Upper lobe of left lung (tissue), 6 donors: ENCODE measurements around the gene GLS2. TPM values are rescaled to one million over a fixed set of nuclear protein-coding genes. Genes with fewer than 3 reads are reported as not detected.

Source experiments
- ATAC-seq, 2 donors: fragments of 200-7000 bp; cut with Tn5 transposase; one replicate each; pipeline ENCODE4 v1.9.1; 2022; ENCODE audit warnings: mild to moderate bottlenecking in 2 of 2, moderate library complexity in 2 of 2; ENCODE audit not compliant: low FRiP score in 2 of 2
- DNase-seq, 2 donors: peaks; one replicate each; pipeline ENCODE4 v3.0.0-alpha.2; 2019 to 2020
- H3K27ac ChIP-seq, 4 donors: fragments of 200-600 bp; sonication (generic); one replicate each; pipeline ENCODE4 v1.5.1; 2016 to 2019
- H3K27me3 ChIP-seq, 4 donors: fragments of 200-600 bp; sonication (generic); one replicate each; pipeline ENCODE4 v1.5.1; 2017 to 2019
- H3K36me3 ChIP-seq, 4 donors: fragments of 200-600 bp; sonication (generic); one replicate each; pipeline ENCODE4 v1.5.1; 2016 to 2019
- H3K4me1 ChIP-seq, 4 donors: fragments of 200-600 bp; sonication (generic); one replicate each; pipeline ENCODE4 v1.5.1; 2018 to 2019
- H3K4me3 ChIP-seq, 4 donors: fragments of 200-600 bp; sonication (generic); one replicate each; pipeline ENCODE4 v1.5.1; 2017 to 2019; ENCODE audit warnings: mild to moderate bottlenecking in 2 of 4, moderate library complexity in 1 of 4
- H3K9me3 ChIP-seq, 4 donors: fragments of 200-600 bp; sonication (generic); one replicate each; pipeline ENCODE4 v1.5.1; 2018 to 2019
- CTCF ChIP-seq, 6 experiments: fragments of 450-650 bp in 4 of 6; fragments of 200-600 bp in 2 of 6; sonication (generic) in 2 of 6; IDR thresholded peaks; one replicate each; pipeline ENCODE4 v1.5.1; 2016 to 2019; ENCODE audit warnings: antibody characterized with exemption in 6 of 6
- EP300 ChIP-seq, 4 donors: sonication (generic); formaldehyde crosslinking; IDR thresholded peaks; one replicate each; pipeline ENCODE4 v1.5.1; 2017; ENCODE audit warnings: antibody characterized with exemption in 4 of 4, control low read depth in 2 of 4
- POLR2A ChIP-seq, 4 donors: fragments of 450-650 bp; IDR thresholded peaks; one replicate each; pipeline ENCODE4 v1.5.1; 2016 to 2017; ENCODE audit warnings: antibody characterized with exemption in 4 of 4, mild to moderate bottlenecking in 2 of 4
- POLR2AphosphoS5 ChIP-seq, 2 donors: sonication (generic); formaldehyde crosslinking; IDR thresholded peaks; one replicate each; pipeline ENCODE4 v1.5.1; 2017; ENCODE audit warnings: antibody characterized with exemption in 2 of 2
- WGBS, 2 donors: methylation state at CpG; one replicate each; pipeline ENCODE4 v1.1.5; 2017 to 2018; 5-methylcytosine and 5-hydroxymethylcytosine counted together
- total RNA-seq, 6 donors: library from RNA; depleted of rRNA in 4 of 6; stranded (reverse); fragments of >200 nt in 4 of 6; gene quantifications; one replicate each; pipeline versions ENCODE4 v1.1.0 to v1.2.1, GENCODE V29; 2016 to 2021
- donor health status: DM: no; HTN: no; CAD: no; lungs with moderate emphysema.
- donor health status: DM: no; HTN: yes; CAD: no; lungs with severe emphysema.

GLS2 gene
- total RNA-seq, 6 donors from 2014 or later, result 2.0 to 11.6 (median 5.0) TPM

GRCh38 chr12:56462565-56462964 lies 25.4 kb downstream of the GLS2 start:
- DNase-seq, result no peak
- Histone ChIP-seq H3K4me1 (peaks cover 0 to 6% (median 3%) of the 10 kb centered on the region in 4 donors), H3K27ac (no peak overlapping the region), H3K27me3 (no peaks in the 10 kb centered on the region), H3K4me3 (no peak overlapping the region), H3K36me3 (no peaks in the 10 kb centered on the region), H3K9me3 (no peaks in the 10 kb centered on the region)
- no peak for TF ChIP-seq POLR2AphosphoS5 (IDR thresholded peaks at IDR 0.05)
- ATAC-seq, result no peak

DNA sequence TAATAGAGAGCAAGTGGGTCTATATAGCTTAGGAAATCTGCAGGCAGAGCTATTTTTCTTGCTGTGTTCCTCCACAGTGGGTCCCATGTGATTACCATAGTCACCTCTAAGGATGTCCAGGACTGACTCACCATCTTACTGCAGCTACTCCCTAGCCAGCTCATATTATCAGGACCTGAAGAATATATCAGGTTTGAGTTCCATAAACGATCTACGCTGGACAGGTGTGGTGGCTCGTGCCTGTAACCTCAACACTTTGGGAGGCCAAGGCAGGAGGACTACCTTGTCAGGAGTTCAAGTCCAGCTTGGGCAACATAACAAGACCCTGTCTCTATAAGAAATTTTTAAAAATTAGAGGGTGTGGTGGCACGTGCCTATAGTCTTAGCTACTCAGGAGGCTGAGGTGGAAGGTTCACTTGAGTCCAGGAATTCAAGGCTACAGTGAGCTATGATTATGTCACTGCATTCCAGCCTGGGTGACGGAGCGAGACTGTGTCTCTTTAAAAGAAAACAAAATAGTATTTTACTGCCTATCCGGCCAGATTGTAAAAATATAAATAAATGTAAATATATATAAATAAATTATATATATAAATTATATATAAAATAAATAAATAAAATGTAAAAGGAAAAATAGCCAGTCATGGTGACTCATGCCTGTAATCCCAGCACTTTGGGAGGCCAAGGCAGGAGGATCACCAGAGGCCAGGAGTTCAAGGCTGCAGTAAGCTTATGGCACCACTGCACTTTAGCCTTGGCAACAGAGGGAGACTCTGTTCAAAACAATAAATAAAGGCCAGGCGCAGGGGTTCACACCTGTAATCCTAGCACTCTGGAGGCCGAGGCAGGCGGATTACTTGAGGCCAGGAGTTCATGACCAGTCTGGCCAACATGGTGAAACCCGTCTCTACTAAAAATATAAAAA lies 26.5 kb downstream of the GLS2 start:
- DNase-seq (no peak), ATAC-seq (no peak)
- Histone ChIP-seq H3K27me3 (no peaks in the 10 kb centered on the region), H3K27ac (no peak overlapping the region), H3K4me1 (peaks cover 0 to 5% (median 2%) of the 10 kb centered on the region in 4 donors), H3K36me3 (no peaks in the 10 kb centered on the region), H3K4me3 (no peak overlapping the region), H3K9me3 (no peaks in the 10 kb centered on the region)
- 82% methylated on average over 11 of the region's 11 CpGs for WGBS, 2 donors
- TF ChIP-seq POLR2AphosphoS5 (IDR thresholded peaks at IDR 0.05), result no peak
- no peak for TF ChIP-seq POLR2A (IDR thresholded peaks at IDR 0.05)
- TF ChIP-seq CTCF (IDR thresholded peaks at IDR 0.05), result no peak
- no peak for TF ChIP-seq EP300 (IDR thresholded peaks at IDR 0.05)

DNA sequence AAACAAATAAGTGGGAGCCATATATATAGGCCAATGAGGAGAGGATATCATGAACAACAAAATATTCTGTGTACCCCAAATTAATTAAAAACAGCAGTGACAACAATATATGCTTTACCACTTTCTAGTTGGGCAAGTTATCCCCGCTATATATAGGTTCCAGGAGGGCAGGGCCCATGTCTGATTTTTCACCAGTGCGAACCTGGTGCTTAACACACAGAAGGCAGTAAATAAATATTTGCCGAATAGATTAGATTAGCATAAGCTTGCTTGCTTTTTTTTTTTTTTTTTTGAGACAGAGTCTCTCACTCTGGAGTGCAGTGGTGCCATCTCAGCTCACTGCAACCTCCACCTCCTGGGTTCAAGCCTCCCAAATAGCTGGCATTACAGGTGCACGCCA lies 30.1 kb downstream of the GLS2 start:
- Histone ChIP-seq H3K9me3 (no peaks in the 10 kb centered on the region), H3K4me3 (no peak overlapping the region), H3K27me3 (no peaks in the 10 kb centered on the region), H3K4me1 (no peaks in the 10 kb centered on the region), H3K27ac (no peak overlapping the region), H3K36me3 (no peaks in the 10 kb centered on the region)
- no peak for ATAC-seq
- no peak for DNase-seq
- TF ChIP-seq POLR2AphosphoS5 (IDR thresholded peaks at IDR 0.05) (no peak), POLR2A (IDR thresholded peaks at IDR 0.05) (no peak), CTCF (IDR thresholded peaks at IDR 0.05) (no peak), EP300 (IDR thresholded peaks at IDR 0.05) (no peak)
- WGBS, 2 donors, result 90 to 91% methylated on average over 4 of the region's 4 CpGs

DNA sequence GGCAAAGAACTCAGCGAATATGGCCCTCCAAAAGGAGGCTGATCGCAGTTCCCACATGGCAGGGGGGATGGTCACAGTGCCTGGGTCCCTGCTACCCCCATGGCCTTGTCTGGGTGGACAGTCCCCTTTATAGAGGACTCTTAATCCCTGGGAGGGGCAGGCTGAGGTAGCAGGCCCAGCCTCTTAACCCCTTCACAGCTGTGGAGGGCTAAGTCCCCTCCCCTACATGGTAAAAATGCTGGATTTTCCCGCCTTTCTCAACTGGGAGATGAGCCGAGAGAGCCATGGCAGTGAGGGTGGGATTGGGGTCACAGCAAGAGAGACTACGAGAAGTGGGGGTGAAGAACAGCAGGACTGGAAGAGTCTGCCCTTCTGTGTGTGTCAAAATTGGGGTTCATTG lies 33.4 kb downstream of the GLS2 start, which contains the start of gene MIP:
Gene MIP (minus strand): TSS at position 101 of the 400 bp plus-strand sequence. CDS start 44 bp downstream, at position 57.
- H3K27ac ChIP-seq, result no peak within 1 kb of the TSS
- no peaks in the 10 kb centered on the region for H3K36me3 ChIP-seq
- H3K27me3 ChIP-seq, result no peaks in the 10 kb centered on the region
- no peak within 1 kb of the TSS for H3K4me3 ChIP-seq
- H3K4me1 ChIP-seq, result peaks cover 0 to 5% (median 4%) of the 10 kb centered on the region in 4 donors
- H3K9me3 ChIP-seq, result no peaks in the 10 kb centered on the region
- ATAC-seq, result no peak
- WGBS, 2 donors, result 85 to 88% methylated on average over 5 of the region's 5 CpGs
- no peak for TF ChIP-seq CTCF (IDR thresholded peaks at IDR 0.05)
- no peak for TF ChIP-seq POLR2A (IDR thresholded peaks at IDR 0.05)
- no peak for TF ChIP-seq POLR2AphosphoS5 (IDR thresholded peaks at IDR 0.05)
- TF ChIP-seq EP300 (IDR thresholded peaks at IDR 0.05), result no peak
- DNase-seq, result no peak

- Histone ChIP-seq H3K27me3 (no peaks in the 10 kb centered on the region), H3K4me1 (peaks cover 9 to 13% (median 10%) of the 10 kb centered on the region in 4 donors), H3K36me3 (no peaks in the 10 kb centered on the region), H3K4me3 (no peak overlapping the region), H3K27ac (no peak overlapping the region), H3K9me3 (no peaks in the 10 kb centered on the region)
- ATAC-seq (no peak), DNase-seq (no peak)
- TF ChIP-seq POLR2AphosphoS5 (IDR thresholded peaks at IDR 0.05) (no peak), POLR2A (IDR thresholded peaks at IDR 0.05) (no peak), EP300 (IDR thresholded peaks at IDR 0.05) (no peak), CTCF (IDR thresholded peaks at IDR 0.05) (no peak)
- 78 to 88% methylated on average over 5 of the region's 5 CpGs for WGBS, 2 donors
Measured at GRCh38 chr12:56451147-56451546, 36.8 kb downstream of the GLS2 start.
